ENCODE data around the gene DCST1.

GRCh38 chr1:155082301-155083051 is 48.9 kb downstream of the DCST1 start:
- TF ChIP-seq POLR2A (IDR thresholded peaks at IDR 0.05; ENCODE audit: low read depth), result no peak
- no peak for TF ChIP-seq CTCF (IDR thresholded peaks at IDR 0.05)
- no peak for TF ChIP-seq POLR2AphosphoS5 (IDR thresholded peaks at IDR 0.05)

Data from esophagus muscularis mucosa (tissue), 3 donors.